22Rv1 (cell line): Measurements from ENCODE around the gene XKR8.
A peak's percentile ranks its signal among the peaks of the same experiment; 100 is the strongest.

Source experiments
- H3K27ac ChIP-seq: fragments of 450-650 bp; 2 replicates; pipeline ENCODE4 v1.5.1; 2017
- CTCF ChIP-seq: fragments of 450-650 bp; IDR thresholded peaks from 2 replicates; pipeline ENCODE4 v1.5.1; 2017; ENCODE audit warnings: mild to moderate bottlenecking
- ZFX ChIP-seq: fragments of 450-650 bp; IDR thresholded peaks from 2 replicates; pipeline ENCODE4 v1.6.1; 2017; ENCODE audit warnings: antibody characterized with exemption, borderline replicate concordance

Gene XKR8

GRCh38 chr1:27974417-27974781 is 14.6 kb downstream of the XKR8 start:
- H3K27ac ChIP-seq: no peak overlapping the region
- TF ChIP-seq ZFX (no peak), CTCF (no peak)

- no peak overlapping the region for H3K27ac ChIP-seq
- TF ChIP-seq CTCF (peak; percentile 84), ZFX (no peak)
These were observed 19.5 kb downstream of the XKR8 start for GRCh38 chr1:27979151-27979858.

GRCh38 chr1:27979859-27980201 is 20.1 kb downstream of the XKR8 start:
- H3K27ac ChIP-seq: no peak overlapping the region
- no peak for TF ChIP-seq ZFX
- peak; percentile 43 for TF ChIP-seq CTCF

GRCh38 chr1:27980216-27980845 is 20.6 kb downstream of the XKR8 start:
- TF ChIP-seq ZFX (no peak), CTCF (no peak)
- H3K27ac ChIP-seq: no peak overlapping the region

GRCh38 chr1:27981145-27981544 is 21.4 kb downstream of the XKR8 start:
- no peak overlapping the region for H3K27ac ChIP-seq
- TF ChIP-seq ZFX (no peak), CTCF (no peak)

GRCh38 chr1:27990920-27991537 is 31.3 kb downstream of the XKR8 start:
- H3K27ac ChIP-seq: no peak overlapping the region
- TF ChIP-seq CTCF (no peak), ZFX (no peak)

GRCh38 chr1:27992276-27992675 is 32.5 kb downstream of the XKR8 start:
- H3K27ac ChIP-seq: no peak overlapping the region

More at GRCh38 chr1:27992276-27992675, 32.5 kb downstream of the XKR8 start:
- no peak for TF ChIP-seq ZFX
- TF ChIP-seq CTCF: no peak
